Astrocyte (in vitro differentiated cells and primary cell): ENCODE results near the gene ZNF862. TPM values are rescaled to one million over a fixed set of nuclear protein-coding genes. Genes with fewer than 3 reads are reported as not detected.

Experiments
- DNase-seq: peaks from one replicate; pipeline ENCODE4 v3.0.0-alpha.2; 2010; ENCODE audit warnings: low read depth
- FAIRE-seq: peaks from 2 replicates; lab custom pipeline; 2011; peaks lifted over from hg19 to GRCh38; lab: Jason Lieb, UNC
- H2AFZ ChIP-seq: 2 replicates; pipeline ENCODE4 v1.6.0; 2012; ENCODE audit warnings: low read depth, low read length, inconsistent platforms
- H3K27ac ChIP-seq: 2 replicates; pipeline ENCODE4 v1.5.1; 2011; ENCODE audit warnings: low read depth, low read length, inconsistent platforms
- H3K27me3 ChIP-seq: 2 replicates; pipeline ENCODE4 v1.6.0; 2011; ENCODE audit warnings: low read length, inconsistent platforms; ENCODE audit not compliant: insufficient read depth
- H3K36me3 ChIP-seq: 2 replicates; pipeline ENCODE4 v1.5.1; 2011; ENCODE audit warnings: low read length, inconsistent platforms; ENCODE audit not compliant: insufficient read depth
- H3K4me1 ChIP-seq: 2 replicates; pipeline ENCODE4 v1.5.1; 2011; ENCODE audit warnings: low read length, inconsistent platforms; ENCODE audit not compliant: insufficient read depth
- H3K4me2 ChIP-seq: 2 replicates; pipeline ENCODE4 v1.6.0; 2012; ENCODE audit warnings: low read length, inconsistent platforms
- H3K4me3 ChIP-seq: 2 replicates; pipeline ENCODE4 v1.5.1; 2011; ENCODE audit warnings: low read depth, mild to moderate bottlenecking, low read length, inconsistent platforms; ENCODE audit not compliant: insufficient read depth
- H3K79me2 ChIP-seq: 2 replicates; pipeline ENCODE4 v1.6.0; 2012; ENCODE audit warnings: mild to moderate bottlenecking, low read length, inconsistent platforms; ENCODE audit not compliant: insufficient read depth
- H3K9ac ChIP-seq: 2 replicates; pipeline ENCODE4 v1.6.0; 2012; ENCODE audit warnings: mild to moderate bottlenecking, low read length, inconsistent platforms
- H3K9me3 ChIP-seq: 2 replicates; pipeline ENCODE4 v1.5.1; 2012; ENCODE audit warnings: low read depth, mild to moderate bottlenecking, low read length, inconsistent platforms; ENCODE audit not compliant: insufficient read depth
- H4K20me1 ChIP-seq: 2 replicates; pipeline ENCODE4 v1.6.0; 2012; ENCODE audit warnings: low read length, inconsistent platforms; ENCODE audit not compliant: insufficient read depth
- H3K27ac Mint-ChIP-seq: one replicate; pipeline ENCODE4 v1.8.0; 2021; ENCODE audit warnings: mild to moderate bottlenecking, mixed read lengths; ENCODE audit not compliant: unreplicated experiment
- H3K27me3 Mint-ChIP-seq: one replicate; pipeline ENCODE4 v1.8.0; 2021; ENCODE audit warnings: low read depth, mixed read lengths; ENCODE audit not compliant: unreplicated experiment
- H3K36me3 Mint-ChIP-seq: one replicate; pipeline ENCODE4 v1.8.0; 2021; ENCODE audit warnings: low read depth, mixed read lengths; ENCODE audit not compliant: unreplicated experiment
- H3K4me1 Mint-ChIP-seq: one replicate; pipeline ENCODE4 v1.8.0; 2021; ENCODE audit warnings: low read depth, mixed read lengths; ENCODE audit not compliant: unreplicated experiment
- H3K4me3 Mint-ChIP-seq: one replicate; pipeline ENCODE4 v1.8.0; 2021; ENCODE audit warnings: mild to moderate bottlenecking, moderate library complexity, mixed read lengths; ENCODE audit not compliant: unreplicated experiment
- H3K9me3 Mint-ChIP-seq: one replicate; pipeline ENCODE4 v1.8.0; 2021; ENCODE audit warnings: mild to moderate bottlenecking, mixed read lengths; ENCODE audit not compliant: unreplicated experiment
- CTCF ChIP-seq: IDR thresholded peaks from 2 replicates; pipeline ENCODE4 v1.5.1; 2011; ENCODE audit warnings: low read depth, mild to moderate bottlenecking, inconsistent platforms, low read length, moderate library complexity; ENCODE audit not compliant: insufficient read depth
- EZH2 ChIP-seq: IDR thresholded peaks from 2 replicates; pipeline ENCODE4 v1.6.1; 2012; ENCODE audit warnings: mild to moderate bottlenecking, low read length, inconsistent platforms; ENCODE audit not compliant: insufficient read depth
- total RNA-seq: library from RNA; stranded (reverse); gene quantifications from 2 replicates; pipeline ENCODE4 v1.2.1, GENCODE V29; 2021

ZNF862 gene
- total RNA-seq, 1 donor from 2014 or later, result 13.2 TPM

- no peaks in the 10 kb centered on the region for H3K36me3 ChIP-seq
- Mint-ChIP-seq H3K4me3 (peak overlapping the region; percentile 64), H3K27ac (peak overlapping the region; percentile 48), H3K36me3 (peaks cover 12% of the 10 kb centered on the region), H3K27me3 (no peaks in the 10 kb centered on the region), H3K4me1 (peaks cover 30% of the 10 kb centered on the region), H3K9me3 (no peaks in the 10 kb centered on the region)
- DNase-seq, result peak; percentile 90
- peak overlapping the region; percentile 46 for H2AFZ ChIP-seq
- peak overlapping the region; percentile 52 for H3K27ac ChIP-seq
- H3K4me2 ChIP-seq, result peak overlapping the region; percentile 66
- H3K79me2 ChIP-seq, result no peaks in the 10 kb centered on the region
- no peak for FAIRE-seq
- peaks cover 26% of the 10 kb centered on the region for H3K4me1 ChIP-seq
- H4K20me1 ChIP-seq, result no peaks in the 10 kb centered on the region
- peak overlapping the region; percentile 20 for H3K9ac ChIP-seq
- H3K4me3 ChIP-seq, result peak overlapping the region; percentile 7
- no peaks in the 10 kb centered on the region for H3K9me3 ChIP-seq
- H3K27me3 ChIP-seq, result no peaks in the 10 kb centered on the region
- TF ChIP-seq EZH2, result no peak
These were observed 17.5 kb downstream of the ZNF862 start for GRCh38 chr7:149855361-149856305.

GRCh38 chr7:149856583-149856982 lies 18.4 kb downstream of the ZNF862 start:
- no peak for DNase-seq
- Histone ChIP-seq H3K9me3 (no peaks in the 10 kb centered on the region), H3K9ac (no peak overlapping the region), H3K4me1 (peaks cover 26% of the 10 kb centered on the region), H4K20me1 (no peaks in the 10 kb centered on the region), H3K36me3 (no peaks in the 10 kb centered on the region), H3K27ac (no peak overlapping the region), H3K27me3 (no peaks in the 10 kb centered on the region), H3K4me2 (no peak overlapping the region), H3K4me3 (no peak overlapping the region), H2AFZ (no peak overlapping the region), H3K79me2 (no peaks in the 10 kb centered on the region)
- FAIRE-seq, result no peak
- TF ChIP-seq EZH2 (no peak), CTCF (no peak)
- Mint-ChIP-seq H3K4me3 (no peak overlapping the region), H3K9me3 (no peaks in the 10 kb centered on the region), H3K27me3 (no peaks in the 10 kb centered on the region), H3K27ac (no peak overlapping the region), H3K4me1 (peaks cover 30% of the 10 kb centered on the region), H3K36me3 (peaks cover 17% of the 10 kb centered on the region)

- no peak for FAIRE-seq
- peaks cover 9% of the 10 kb centered on the region for H3K27me3 Mint-ChIP-seq
- Histone ChIP-seq H3K9me3 (no peaks in the 10 kb centered on the region), H3K36me3 (no peaks in the 10 kb centered on the region), H2AFZ (no peak overlapping the region), H3K27me3 (no peaks in the 10 kb centered on the region), H3K9ac (no peak overlapping the region), H3K79me2 (no peaks in the 10 kb centered on the region), H3K27ac (no peak overlapping the region), H3K4me2 (no peak overlapping the region), H4K20me1 (no peaks in the 10 kb centered on the region), H3K4me1 (peaks cover 17% of the 10 kb centered on the region), H3K4me3 (no peak overlapping the region)
- TF ChIP-seq CTCF, result no peak
- no peak for TF ChIP-seq EZH2
- H3K27ac Mint-ChIP-seq, result no peak overlapping the region
- H3K9me3 Mint-ChIP-seq, result no peaks in the 10 kb centered on the region
- no peak for DNase-seq
- peaks cover 25% of the 10 kb centered on the region for H3K4me1 Mint-ChIP-seq
- H3K4me3 Mint-ChIP-seq, result no peak overlapping the region
- peaks cover 26% of the 10 kb centered on the region for H3K36me3 Mint-ChIP-seq
These were observed 21.2 kb downstream of the ZNF862 start for GRCh38 chr7:149859369-149859768.
